HEK293T (cell line): ENCODE measurements around the gene NR3C2.
"Not testable (repeated sequence)": the region's sequence is repeated elsewhere in the genome, so short reads cannot be mapped to it uniquely, and the experiment has no call there.

Source experiments
- CTCF ChIA-PET: fragments of 350-600 bp; formaldehyde crosslinking; extraction: SDS; loops from one replicate; lab custom pipeline; 2021; ENCODE audit warnings: antibody characterized with exemption, inconsistent platforms; lab: Yijun Ruan, JAX
- POLR2A ChIA-PET: fragments of 350-600 bp; formaldehyde crosslinking; extraction: SDS; loops from one replicate; lab custom pipeline; 2020; ENCODE audit warnings: antibody characterized with exemption, inconsistent platforms; lab: Yijun Ruan, JAX
- DNase-seq: peaks from one replicate; pipeline ENCODE4 v3.0.0; 2012; ENCODE audit warnings: mixed read lengths; ENCODE audit errors: extremely low spot score
- ARNT ChIP-seq: fragments of 450-650 bp; IDR thresholded peaks from 2 replicates; pipeline ENCODE4 v1.6.1; 2017; ENCODE audit warnings: mild to moderate bottlenecking
- BHLHE40 ChIP-seq: fragments of 450-650 bp; IDR thresholded peaks from 2 replicates; pipeline ENCODE4 v1.6.1; 2016; ENCODE audit warnings: mild to moderate bottlenecking, moderate library complexity, borderline replicate concordance
- CTBP1 ChIP-seq: fragments of 450-650 bp; IDR thresholded peaks from 2 replicates; pipeline ENCODE4 v1.6.1; 2016; ENCODE audit warnings: borderline replicate concordance
- ELF4 ChIP-seq: fragments of 450-650 bp; IDR thresholded peaks from 2 replicates; pipeline ENCODE4 v1.6.1; 2017; ENCODE audit warnings: antibody characterized with exemption
- FOXA1 ChIP-seq: fragments of 450-650 bp; IDR thresholded peaks from 2 replicates; pipeline ENCODE4 v1.6.1; 2016; ENCODE audit warnings: mild to moderate bottlenecking
- FOXK2 ChIP-seq: fragments of 450-650 bp; IDR thresholded peaks from 2 replicates; pipeline ENCODE4 v1.6.1; 2016; ENCODE audit warnings: mild to moderate bottlenecking
- FOXM1 ChIP-seq: fragments of 450-650 bp; IDR thresholded peaks from 2 replicates; pipeline ENCODE4 v1.6.1; 2017; ENCODE audit warnings: mild to moderate bottlenecking, borderline replicate concordance
- HDGF ChIP-seq: fragments of 450-650 bp; IDR thresholded peaks from 2 replicates; pipeline ENCODE4 v1.6.1; 2017; ENCODE audit warnings: antibody characterized with exemption, borderline replicate concordance
- L3MBTL2 ChIP-seq: fragments of 450-650 bp; conservative IDR thresholded peaks from 2 replicates; pipeline ENCODE4 v1.6.1; 2016; ENCODE audit warnings: mild to moderate bottlenecking
- LEF1 ChIP-seq: fragments of 450-650 bp; IDR thresholded peaks from 2 replicates; pipeline ENCODE4 v1.6.1; 2017; ENCODE audit warnings: mild to moderate bottlenecking, borderline replicate concordance
- NFRKB ChIP-seq: fragments of 450-650 bp; IDR thresholded peaks from 2 replicates; pipeline ENCODE4 v1.6.1; 2016; ENCODE audit warnings: mild to moderate bottlenecking, moderate library complexity
- SP1 ChIP-seq: fragments of 450-650 bp; IDR thresholded peaks from 2 replicates; pipeline ENCODE4 v1.6.1; 2017
- SUZ12 ChIP-seq: fragments of 450-650 bp; IDR thresholded peaks from 2 replicates; pipeline ENCODE4 v1.6.1; 2016; ENCODE audit warnings: mild to moderate bottlenecking
- TARDBP ChIP-seq: fragments of 450-650 bp; IDR thresholded peaks from 2 replicates; pipeline ENCODE4 v1.6.1; 2016
- ZNF384 ChIP-seq: fragments of 450-650 bp; IDR thresholded peaks from 2 replicates; pipeline ENCODE4 v1.6.1; 2016
- TF ChIP-seq, protein P1 (sequence below): fragments of 450-650 bp; IDR thresholded peaks from 2 replicates; pipeline ENCODE4 v1.6.1; 2016

Gene NR3C2

DNA sequence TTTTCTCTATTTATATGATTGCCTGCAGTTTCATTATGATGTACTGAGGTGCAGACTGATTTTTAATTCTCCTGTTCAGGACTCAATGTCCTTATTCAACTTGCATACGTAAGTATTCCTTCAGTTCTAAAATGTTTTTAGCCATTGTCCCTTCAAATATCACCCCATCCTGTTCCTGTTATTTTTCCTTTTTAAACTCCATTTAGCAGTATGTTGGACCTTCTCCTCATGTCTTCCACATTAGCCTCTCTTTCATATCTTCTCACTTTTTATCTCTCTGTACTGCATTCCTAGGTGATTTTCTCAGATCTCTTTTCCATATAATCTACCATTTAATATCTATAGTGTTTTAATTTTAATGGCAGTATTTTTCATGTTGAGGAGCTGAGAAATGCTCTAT lies 317.7 kb downstream of the NR3C2 start:
- CTCF ChIA-PET: no interaction called here
- TF ChIP-seq L3MBTL2 (no peak), ZNF384 (no peak), HDGF (no peak), FOXA1 (no peak), LEF1 (no peak), BHLHE40 (no peak), TARDBP (no peak), ELF4 (no peak), SUZ12 (no peak), FOXK2 (no peak), SP1 (no peak), CTBP1 (no peak), FOXM1 (no peak), ARNT (no peak)
- TF ChIP-seq, protein P1, sequence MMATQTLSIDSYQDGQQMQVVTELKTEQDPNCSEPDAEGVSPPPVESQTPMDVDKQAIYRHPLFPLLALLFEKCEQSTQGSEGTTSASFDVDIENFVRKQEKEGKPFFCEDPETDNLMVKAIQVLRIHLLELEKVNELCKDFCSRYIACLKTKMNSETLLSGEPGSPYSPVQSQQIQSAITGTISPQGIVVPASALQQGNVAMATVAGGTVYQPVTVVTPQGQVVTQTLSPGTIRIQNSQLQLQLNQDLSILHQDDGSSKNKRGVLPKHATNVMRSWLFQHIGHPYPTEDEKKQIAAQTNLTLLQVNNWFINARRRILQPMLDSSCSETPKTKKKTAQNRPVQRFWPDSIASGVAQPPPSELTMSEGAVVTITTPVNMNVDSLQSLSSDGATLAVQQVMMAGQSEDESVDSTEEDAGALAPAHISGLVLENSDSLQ: no peak
- POLR2A ChIA-PET: no interaction called here
- DNase-seq: no peak

DNA sequence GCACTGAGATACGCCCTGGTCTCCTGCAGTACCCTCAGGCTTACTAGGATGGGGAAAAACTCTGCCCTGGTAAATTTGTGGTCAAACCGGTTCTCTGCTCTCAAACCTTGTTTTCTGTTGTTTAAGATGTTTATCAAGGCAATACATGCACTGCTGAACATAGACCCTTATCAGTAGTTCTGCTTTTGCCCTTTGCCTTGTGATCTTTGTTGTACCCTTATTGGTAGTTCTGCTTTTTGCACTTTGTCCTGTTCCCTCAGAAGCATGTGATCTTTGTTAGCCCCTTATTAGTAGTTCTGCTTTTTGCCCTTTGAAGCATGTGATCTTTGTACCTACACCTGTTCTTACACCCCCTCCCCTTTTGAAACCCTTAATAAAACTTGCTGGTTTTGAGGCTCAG lies 319.1 kb downstream of the NR3C2 start:
- DNase-seq, CTCF ChIA-PET: not testable (repeated sequence)

DNA sequence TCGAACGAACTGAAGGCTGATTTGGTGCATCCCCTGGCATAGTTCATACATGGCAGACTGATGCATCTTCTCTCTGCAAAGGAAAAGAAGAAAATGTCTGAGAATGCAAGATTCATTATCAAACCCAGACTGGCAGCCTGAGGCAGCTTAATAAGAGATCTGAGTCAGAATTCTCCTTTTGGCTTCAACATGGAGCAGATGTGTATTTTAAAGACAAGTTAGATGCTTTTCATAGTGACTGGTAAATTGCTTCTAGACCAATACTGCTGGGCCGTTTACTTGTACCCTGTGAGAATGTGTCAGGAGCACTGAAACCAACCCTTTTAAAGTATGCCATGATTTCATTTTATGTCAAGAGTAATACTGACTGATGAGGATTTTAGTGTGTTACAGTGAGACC lies 322.0 kb downstream of the NR3C2 start:
- no peak for DNase-seq
- no peak for TF ChIP-seq TARDBP
- TF ChIP-seq ELF4: no peak
- no peak for TF ChIP-seq ARNT
- no peak for TF ChIP-seq LEF1
- TF ChIP-seq FOXA1: no peak
- no peak for TF ChIP-seq ZNF384
- TF ChIP-seq BHLHE40: no peak
- TF ChIP-seq CTBP1: no peak
- POLR2A ChIA-PET: no interaction called here
- CTCF ChIA-PET: no interaction called here

More for the DNA sequence above, 319.1 kb downstream of the NR3C2 start:
- POLR2A ChIA-PET: not testable (repeated sequence)

DNA sequence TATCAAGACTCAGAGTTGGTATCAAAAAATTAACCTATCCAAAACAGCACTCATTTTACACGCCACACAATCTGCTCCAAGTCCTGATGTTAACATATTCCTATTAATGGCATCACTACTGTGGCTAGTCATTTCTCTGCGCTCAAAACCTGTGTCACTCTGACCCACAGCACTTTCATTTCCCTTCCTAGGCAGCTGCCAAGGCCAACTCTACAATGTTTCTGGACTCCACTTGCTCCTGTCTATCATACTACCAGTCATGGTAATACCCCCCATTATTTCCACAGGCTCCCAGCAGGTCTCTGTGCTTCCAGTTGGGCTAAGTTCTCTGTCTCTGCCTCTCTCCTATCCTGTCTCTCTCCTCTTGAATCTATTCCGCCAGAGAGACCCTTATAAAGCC lies 323.6 kb downstream of the NR3C2 start:
- ChIA-PET CTCF (no interaction called here), POLR2A (no interaction called here)
- TF ChIP-seq ARNT: no peak
- no peak for TF ChIP-seq ZNF384
- DNase-seq: no peak

- DNase-seq: no peak
- POLR2A ChIA-PET: no interaction called here
- no peak for TF ChIP-seq FOXA1
- TF ChIP-seq SUZ12: no peak
- TF ChIP-seq, protein P1: no peak
- TF ChIP-seq FOXK2: no peak
- no peak for TF ChIP-seq ELF4
- TF ChIP-seq SP1: no peak
- TF ChIP-seq NFRKB: no peak
- no peak for TF ChIP-seq FOXM1
- no peak for TF ChIP-seq HDGF
- TF ChIP-seq BHLHE40: no peak
- TF ChIP-seq CTBP1: no peak
- no peak for TF ChIP-seq TARDBP
- TF ChIP-seq ZNF384: no peak
- TF ChIP-seq L3MBTL2: no peak
- no peak for TF ChIP-seq ARNT
- TF ChIP-seq LEF1: no peak
Measured at GRCh38 chr4:148118179-148118578, 324.0 kb downstream of the NR3C2 start.

DNA sequence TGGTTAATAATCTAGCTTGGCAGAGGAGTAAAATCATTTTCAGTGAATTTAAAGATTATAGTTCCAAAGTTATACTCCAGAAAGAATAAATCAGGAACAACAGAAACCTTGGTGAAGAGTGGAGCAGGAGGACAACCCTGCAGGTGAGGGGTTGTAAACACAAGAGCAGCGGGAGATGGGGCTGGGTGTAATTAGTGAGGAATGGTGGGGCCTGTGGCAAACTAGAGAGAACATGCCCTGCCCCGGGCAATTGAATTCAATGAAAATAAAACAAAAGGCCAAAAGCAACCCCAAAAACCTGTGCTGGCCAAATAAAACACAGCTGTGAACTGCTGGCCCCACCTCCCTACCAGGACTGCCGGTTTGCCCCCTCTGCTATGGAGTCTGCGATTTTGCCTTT lies 325.2 kb downstream of the NR3C2 start:
- no peak for DNase-seq
- ChIA-PET POLR2A (no interaction called here), CTCF (no interaction called here)
- TF ChIP-seq ZNF384 (no peak), SP1 (no peak), ELF4 (no peak), L3MBTL2 (no peak), HDGF (no peak), FOXA1 (no peak), LEF1 (no peak), FOXM1 (no peak), ARNT (no peak), TARDBP (no peak), BHLHE40 (no peak), NFRKB (no peak), SUZ12 (no peak), FOXK2 (no peak)
- TF ChIP-seq, protein P1: no peak

More at GRCh38 chr4:148118179-148118578, 324.0 kb downstream of the NR3C2 start:
- CTCF ChIA-PET: interaction anchor here (0.5 to 0.6 kb wide), 2 partner anchors 77 to 101 kb away, joined by 3 read pairs; no protein-coding TSS in a partner anchor

GRCh38 chr4:148116264-148116663 lies 325.9 kb downstream of the NR3C2 start:
- ChIA-PET POLR2A (no interaction called here), CTCF (no interaction called here)
- DNase-seq: no peak
- no peak for TF ChIP-seq SUZ12
- TF ChIP-seq BHLHE40: no peak
- no peak for TF ChIP-seq FOXK2
- no peak for TF ChIP-seq TARDBP
- TF ChIP-seq L3MBTL2: no peak
- no peak for TF ChIP-seq ZNF384
- no peak for TF ChIP-seq SP1
- no peak for TF ChIP-seq NFRKB
- TF ChIP-seq HDGF: no peak
- TF ChIP-seq ARNT: no peak
- TF ChIP-seq, protein P1: no peak
